Kidney epithelial cell (primary cell): ENCODE results near the gene DPM2. TPM values are rescaled to one million over a fixed set of nuclear protein-coding genes. Genes with fewer than 3 reads are reported as not detected.

ENCODE experiments used
- DNase-seq: peaks from one replicate; pipeline ENCODE4 v3.0.0-alpha.2; 2010; ENCODE audit warnings: low read depth
- H3K27me3 ChIP-seq: 2 replicates; pipeline ENCODE4 v1.6.0; 2011; ENCODE audit warnings: low read length; ENCODE audit not compliant: control insufficient read depth, insufficient read depth
- H3K36me3 ChIP-seq: 2 replicates; pipeline ENCODE4 v1.5.1; 2011; ENCODE audit warnings: low read length; ENCODE audit not compliant: control insufficient read depth, insufficient read depth
- H3K4me3 ChIP-seq: 2 replicates; pipeline ENCODE4 v1.5.1; 2011; ENCODE audit warnings: low read depth, mild to moderate bottlenecking, control low read depth, low read length
- CTCF ChIP-seq: IDR thresholded peaks from 2 replicates; pipeline ENCODE4 v1.5.1; 2011; ENCODE audit warnings: mild to moderate bottlenecking, moderate library complexity, low read length, control low read depth, inconsistent platforms; ENCODE audit not compliant: insufficient read depth, poor library complexity, severe bottlenecking
- total RNA-seq: library from RNA; depleted of rRNA; stranded (reverse); fragments of >200 nt; gene quantifications from 2 replicates; pipeline ENCODE4 v1.2.3, GENCODE V29; 2015

Gene DPM2
- total RNA-seq, 1 donor from 2014 or later, result 31.8 TPM

DNA sequence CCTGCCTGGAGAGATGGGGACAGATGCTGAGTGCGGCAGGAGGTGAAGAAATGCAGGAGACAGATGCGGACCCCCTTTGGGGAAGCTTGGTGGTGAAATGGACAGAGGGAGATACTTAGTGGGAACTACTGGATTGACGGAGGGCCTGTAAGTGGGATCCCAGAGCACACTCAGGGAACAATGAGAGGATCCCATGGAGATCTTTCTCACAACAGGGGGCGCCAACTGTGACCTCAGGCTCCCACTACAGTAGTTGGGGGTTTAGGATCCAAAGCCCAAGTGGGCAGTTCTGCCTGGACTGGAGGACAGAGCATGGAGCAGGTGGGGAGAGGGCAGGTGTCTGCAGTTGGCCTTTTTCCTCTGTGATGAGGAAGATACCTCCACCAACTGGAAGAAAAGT is 3.4 kb downstream of the DPM2 start:
- no peak for TF ChIP-seq CTCF
- H3K27me3 ChIP-seq, result no peaks in the 10 kb centered on the region
- DNase-seq, result no peak
- H3K36me3 ChIP-seq, result no peaks in the 10 kb centered on the region
- H3K4me3 ChIP-seq, result no peak overlapping the region

DNA sequence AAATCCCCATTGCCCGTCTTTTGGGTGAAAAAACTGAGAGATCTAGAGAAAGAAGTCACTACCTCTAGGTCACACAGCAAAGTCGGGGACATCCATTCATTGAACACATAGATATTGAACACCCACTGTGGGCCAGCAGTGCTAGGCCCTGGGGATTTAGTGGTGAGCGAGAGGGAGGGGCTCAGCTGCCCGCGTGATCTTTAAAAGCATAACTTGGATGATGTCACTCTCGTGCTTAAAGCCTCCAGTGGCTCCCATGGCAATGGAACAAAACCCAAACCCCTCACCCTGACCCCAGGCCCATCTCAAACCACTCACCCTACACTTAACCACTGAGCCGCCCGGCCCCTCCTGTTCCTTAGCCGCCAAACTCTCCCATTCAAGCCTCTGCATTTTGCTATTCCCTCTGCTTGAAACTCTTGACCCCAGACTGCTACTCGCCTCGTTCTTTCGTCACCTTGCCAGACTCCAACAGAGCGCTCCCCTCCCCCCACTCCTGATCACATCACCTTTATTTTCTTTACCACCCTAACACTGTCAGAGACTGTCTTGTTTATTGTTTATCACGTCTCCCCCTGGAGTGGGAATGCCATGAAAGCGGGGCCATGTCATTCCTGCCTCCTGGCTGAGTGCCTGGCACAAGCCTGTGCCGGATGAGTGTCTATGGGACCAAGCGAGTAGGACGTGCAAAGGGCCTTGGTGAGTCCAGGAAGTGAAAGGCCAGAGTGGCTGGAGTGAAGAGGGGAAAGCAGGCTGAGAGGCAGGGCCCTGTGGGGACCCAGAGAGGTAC is 6.4 kb downstream of the DPM2 start:
- no peaks in the 10 kb centered on the region for H3K36me3 ChIP-seq
- H3K4me3 ChIP-seq, result peak overlapping the region; percentile 55
- peaks cover 12% of the 10 kb centered on the region for H3K27me3 ChIP-seq
- DNase-seq, result no peak
- no peak for TF ChIP-seq CTCF

GRCh38 chr9:127930231-127931091 is 7.2 kb downstream of the DPM2 start, which contains the start of gene PIP5KL1:
TSS of gene PIP5KL1 (minus strand) at chr9:127930777. CDS start at chr9:127930752, 25 bp downstream.
- Histone ChIP-seq H3K36me3 (no peaks in the 10 kb centered on the region), H3K27me3 (peaks cover 12% of the 10 kb centered on the region), H3K4me3 (peak within 1 kb of the TSS; percentile 55)
- no peak for DNase-seq
- TF ChIP-seq CTCF, result peak; percentile 31

DNA sequence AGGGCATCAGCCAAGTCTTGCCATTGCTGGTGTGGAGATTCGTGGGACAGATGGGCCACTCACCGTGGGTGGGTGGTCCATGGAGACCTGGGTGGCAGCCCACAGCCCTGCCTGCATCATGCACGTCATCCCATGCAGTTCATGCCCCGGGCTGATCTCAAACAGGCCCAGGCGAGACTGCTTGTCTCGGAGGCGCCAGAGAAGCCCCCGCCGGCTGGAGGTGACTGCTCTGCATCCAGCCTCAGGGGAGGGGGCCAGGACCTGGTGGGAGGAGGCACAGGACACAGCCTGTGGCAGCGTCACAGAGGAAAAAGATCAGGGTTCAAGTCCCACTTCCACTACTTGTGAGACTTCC is 8.1 kb downstream of the DPM2 start:
- no peak for TF ChIP-seq CTCF
- Histone ChIP-seq H3K4me3 (no peak overlapping the region), H3K27me3 (peaks cover 12% of the 10 kb centered on the region), H3K36me3 (no peaks in the 10 kb centered on the region)
- DNase-seq, result no peak

DNA sequence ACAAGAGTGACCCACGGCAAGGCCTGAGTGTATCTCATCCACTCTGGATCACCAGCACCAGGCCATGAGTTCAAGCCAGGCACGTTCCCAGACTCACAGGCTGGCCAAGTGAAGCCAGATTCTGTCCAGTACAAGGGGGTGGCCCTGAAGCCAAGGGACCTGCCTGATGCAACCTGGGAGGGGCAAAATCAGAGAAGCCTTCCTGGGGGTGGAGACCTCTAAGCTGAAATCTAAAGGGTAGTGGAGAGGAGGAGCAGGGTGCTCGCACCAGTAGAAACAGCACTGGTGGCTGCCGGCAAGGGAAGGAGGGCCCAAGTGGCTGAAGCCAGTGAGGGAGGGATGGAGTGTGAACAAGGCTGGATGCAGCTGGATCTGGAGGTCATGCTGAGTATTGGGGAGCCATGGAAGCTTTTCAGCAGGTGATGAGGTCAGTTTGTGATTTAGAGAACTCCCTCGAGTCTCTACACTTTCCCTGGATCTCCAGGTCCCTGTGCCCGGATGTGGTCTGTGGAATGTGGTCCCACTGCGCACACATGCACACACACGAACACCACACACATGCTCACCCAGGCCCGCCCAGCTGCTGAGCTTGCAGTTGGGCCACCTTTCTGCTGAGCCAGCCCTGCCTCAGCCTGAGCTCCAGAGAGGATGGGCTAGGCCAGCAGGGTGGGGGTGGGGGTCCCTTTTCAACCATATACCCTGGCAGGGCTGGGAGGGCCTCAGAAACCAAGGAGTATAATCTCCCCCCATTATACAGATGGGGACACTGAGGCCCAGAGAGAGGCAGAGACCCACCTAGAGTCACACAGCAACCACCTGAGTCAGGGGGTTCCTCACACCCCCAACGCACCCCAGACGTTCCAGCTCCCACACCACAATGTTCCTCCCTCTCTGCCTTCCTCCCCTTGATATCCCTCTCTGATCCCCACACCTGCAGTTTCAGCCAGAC is 8.7 kb downstream of the DPM2 start:
- no peak for DNase-seq
- no peak for TF ChIP-seq CTCF
- peaks cover 12% of the 10 kb centered on the region for H3K27me3 ChIP-seq
- H3K4me3 ChIP-seq, result no peak overlapping the region
- H3K36me3 ChIP-seq, result no peaks in the 10 kb centered on the region
